ENCODE results near the gene FSD1L. TPM values are rescaled to one million over a fixed set of nuclear protein-coding genes. Genes with fewer than 3 reads are reported as not detected.

Gene FSD1L
- total RNA-seq, 1 donor: 5.6 TPM

DNA sequence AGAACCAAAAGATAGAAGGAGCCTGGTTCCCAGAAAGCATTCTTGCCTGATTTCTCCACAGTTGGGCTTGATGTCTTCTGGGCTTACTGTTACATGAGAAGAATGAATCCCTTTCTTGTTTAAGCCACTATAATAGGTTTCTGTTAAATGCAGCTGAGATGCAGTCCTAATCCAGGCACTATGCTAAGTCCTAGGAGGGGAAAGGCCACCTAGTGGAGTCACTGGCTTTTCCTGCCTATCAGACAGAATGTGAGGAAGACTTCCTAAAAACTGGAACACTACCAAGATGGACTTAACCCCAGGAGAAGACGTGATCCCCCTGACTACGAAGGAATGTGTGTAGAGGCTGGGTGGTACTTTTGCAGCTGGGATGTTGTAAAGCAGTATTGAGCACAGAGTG lies 34.3 kb upstream of the FSD1L start:
- TF ChIP-seq, protein P1, sequence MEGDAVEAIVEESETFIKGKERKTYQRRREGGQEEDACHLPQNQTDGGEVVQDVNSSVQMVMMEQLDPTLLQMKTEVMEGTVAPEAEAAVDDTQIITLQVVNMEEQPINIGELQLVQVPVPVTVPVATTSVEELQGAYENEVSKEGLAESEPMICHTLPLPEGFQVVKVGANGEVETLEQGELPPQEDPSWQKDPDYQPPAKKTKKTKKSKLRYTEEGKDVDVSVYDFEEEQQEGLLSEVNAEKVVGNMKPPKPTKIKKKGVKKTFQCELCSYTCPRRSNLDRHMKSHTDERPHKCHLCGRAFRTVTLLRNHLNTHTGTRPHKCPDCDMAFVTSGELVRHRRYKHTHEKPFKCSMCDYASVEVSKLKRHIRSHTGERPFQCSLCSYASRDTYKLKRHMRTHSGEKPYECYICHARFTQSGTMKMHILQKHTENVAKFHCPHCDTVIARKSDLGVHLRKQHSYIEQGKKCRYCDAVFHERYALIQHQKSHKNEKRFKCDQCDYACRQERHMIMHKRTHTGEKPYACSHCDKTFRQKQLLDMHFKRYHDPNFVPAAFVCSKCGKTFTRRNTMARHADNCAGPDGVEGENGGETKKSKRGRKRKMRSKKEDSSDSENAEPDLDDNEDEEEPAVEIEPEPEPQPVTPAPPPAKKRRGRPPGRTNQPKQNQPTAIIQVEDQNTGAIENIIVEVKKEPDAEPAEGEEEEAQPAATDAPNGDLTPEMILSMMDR (IDR thresholded peaks at IDR 0.05; ENCODE audit: insufficient read depth, low read depth, low read length): peak; percentile 43
- no peak overlapping the region for H3K4me3 ChIP-seq (ENCODE audit: low read depth, low read length)
- peak; percentile 59 for DNase-seq (ENCODE audit: low read depth)

DNA sequence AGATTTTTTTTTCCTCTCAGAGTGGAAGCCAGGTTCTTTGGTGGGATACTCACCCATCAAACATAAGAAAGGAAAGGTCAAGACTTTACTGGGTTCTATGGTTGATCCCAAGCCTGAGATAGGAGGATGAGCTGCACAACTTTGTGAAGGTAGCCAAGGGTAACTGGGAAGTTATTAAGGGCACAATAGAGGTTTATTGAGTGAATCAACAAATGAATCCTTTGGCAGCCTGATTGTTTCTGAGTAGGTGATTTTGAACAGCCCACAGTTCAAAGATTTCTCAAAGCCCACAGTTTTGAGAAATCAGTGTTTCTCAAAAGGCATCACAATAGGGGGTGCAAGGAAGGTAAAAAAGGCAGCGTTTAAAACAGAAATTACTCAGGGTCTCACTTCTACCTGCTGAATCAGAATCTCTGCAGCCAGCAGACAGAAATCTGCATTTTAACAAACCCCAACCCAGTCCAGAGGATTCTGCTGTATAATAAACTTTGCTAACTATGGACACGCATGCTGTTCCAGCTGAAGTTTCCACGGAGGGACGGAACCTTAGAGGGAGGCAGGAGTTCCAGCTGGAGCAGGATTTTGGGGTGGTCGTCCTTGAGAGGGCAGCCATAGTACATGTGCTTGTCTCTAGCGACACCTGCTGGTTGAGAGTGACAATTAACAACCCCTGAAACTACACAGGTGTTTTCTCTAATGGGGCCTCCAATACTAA lies 32.7 kb upstream of the FSD1L start:
- TF ChIP-seq, protein P1 (IDR thresholded peaks at IDR 0.05; ENCODE audit: insufficient read depth, low read depth, low read length): peak; percentile 83
- H3K4me3 ChIP-seq (ENCODE audit: low read depth, low read length): no peak overlapping the region
- DNase-seq (ENCODE audit: low read depth): peak; percentile 60

DNA sequence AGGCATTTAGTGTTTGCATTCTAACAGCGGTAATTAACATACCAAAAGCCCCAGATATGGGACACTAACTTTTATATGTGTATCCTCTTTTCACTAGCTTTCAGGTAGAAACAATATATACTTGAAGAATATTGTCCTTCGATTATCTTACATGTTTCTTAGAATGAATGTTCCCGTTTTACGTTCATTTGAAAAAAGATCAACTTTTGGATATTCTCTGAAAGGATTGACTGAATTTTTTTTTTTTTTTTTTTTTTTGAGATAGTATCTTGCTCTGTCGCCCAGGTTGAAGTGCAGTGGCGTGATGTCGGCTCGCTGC lies 32.2 kb upstream of the FSD1L start:
- H3K4me3 ChIP-seq (ENCODE audit: low read depth, low read length): no peak overlapping the region
- TF ChIP-seq, protein P1 (IDR thresholded peaks at IDR 0.05; ENCODE audit: insufficient read depth, low read depth, low read length): no peak
- no peak for DNase-seq (ENCODE audit: low read depth)

DNA sequence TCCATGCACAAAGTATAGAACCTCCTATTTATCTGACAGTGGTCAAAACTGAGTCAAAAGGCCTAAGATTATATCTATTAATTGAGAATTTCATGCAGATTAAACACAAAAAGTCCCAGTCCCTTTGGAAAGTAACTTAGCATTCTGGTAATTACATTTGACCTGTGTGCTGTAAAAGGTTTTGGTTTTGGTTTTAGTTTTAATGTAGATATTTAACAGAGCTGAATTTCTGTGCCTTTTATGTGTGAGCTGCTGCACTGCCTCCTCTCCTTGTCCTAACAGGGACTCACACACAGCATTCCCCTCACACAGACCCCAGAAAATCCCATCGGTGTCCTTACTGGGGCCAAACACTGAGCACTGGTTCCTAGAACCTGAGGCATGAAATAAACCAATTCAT lies 31.0 kb upstream of the FSD1L start:
- H3K4me3 ChIP-seq (ENCODE audit: low read depth, low read length): no peak overlapping the region
- DNase-seq (ENCODE audit: low read depth): no peak
- TF ChIP-seq, protein P1 (IDR thresholded peaks at IDR 0.05; ENCODE audit: insufficient read depth, low read depth, low read length): no peak

DNA sequence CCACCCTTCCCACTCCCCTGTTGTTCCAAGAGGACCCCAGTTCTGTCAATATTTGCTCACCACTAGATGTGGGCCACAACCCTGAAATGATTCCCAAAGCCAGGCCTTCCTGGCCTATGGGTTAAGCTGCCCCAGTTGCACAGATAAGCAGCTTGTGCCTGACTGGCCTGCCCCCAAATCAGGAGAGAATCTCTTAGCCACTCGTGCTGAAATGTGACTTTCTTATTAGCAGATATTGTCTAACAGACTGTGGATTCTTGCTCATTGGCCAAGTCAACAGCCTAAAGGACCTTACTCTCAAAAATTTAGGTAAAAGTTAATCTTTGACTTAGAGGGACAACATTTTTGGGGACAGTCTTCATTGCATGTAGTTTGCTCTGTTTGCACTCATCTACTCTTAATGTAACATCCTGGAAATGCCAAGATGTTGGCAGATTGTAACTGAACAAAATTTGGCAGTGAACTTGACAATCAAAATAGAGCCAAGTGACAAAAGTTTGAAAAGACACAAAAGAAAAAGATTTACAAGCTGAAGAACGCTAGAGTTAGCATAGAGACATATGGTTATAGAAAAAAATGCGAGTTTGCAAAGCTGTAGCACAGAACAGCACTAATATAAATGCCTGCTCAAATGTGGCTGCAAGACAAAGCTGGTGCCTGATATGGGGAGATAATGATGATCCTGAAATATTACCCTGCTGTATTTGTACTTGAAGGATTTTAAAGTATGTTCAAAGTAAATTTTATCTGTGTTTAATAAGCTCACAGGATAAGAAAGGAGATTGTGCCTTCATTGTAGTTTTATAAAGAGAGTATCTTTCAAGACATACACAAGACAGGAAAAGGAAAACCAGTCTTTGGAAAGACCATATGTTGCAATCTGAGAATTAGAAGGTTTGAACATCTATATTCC lies 29.0 kb upstream of the FSD1L start:
- no peak overlapping the region for H3K4me3 ChIP-seq (ENCODE audit: low read depth, low read length)
- DNase-seq (ENCODE audit: low read depth): no peak
- TF ChIP-seq, protein P1 (IDR thresholded peaks at IDR 0.05; ENCODE audit: insufficient read depth, low read depth, low read length): no peak

DNA sequence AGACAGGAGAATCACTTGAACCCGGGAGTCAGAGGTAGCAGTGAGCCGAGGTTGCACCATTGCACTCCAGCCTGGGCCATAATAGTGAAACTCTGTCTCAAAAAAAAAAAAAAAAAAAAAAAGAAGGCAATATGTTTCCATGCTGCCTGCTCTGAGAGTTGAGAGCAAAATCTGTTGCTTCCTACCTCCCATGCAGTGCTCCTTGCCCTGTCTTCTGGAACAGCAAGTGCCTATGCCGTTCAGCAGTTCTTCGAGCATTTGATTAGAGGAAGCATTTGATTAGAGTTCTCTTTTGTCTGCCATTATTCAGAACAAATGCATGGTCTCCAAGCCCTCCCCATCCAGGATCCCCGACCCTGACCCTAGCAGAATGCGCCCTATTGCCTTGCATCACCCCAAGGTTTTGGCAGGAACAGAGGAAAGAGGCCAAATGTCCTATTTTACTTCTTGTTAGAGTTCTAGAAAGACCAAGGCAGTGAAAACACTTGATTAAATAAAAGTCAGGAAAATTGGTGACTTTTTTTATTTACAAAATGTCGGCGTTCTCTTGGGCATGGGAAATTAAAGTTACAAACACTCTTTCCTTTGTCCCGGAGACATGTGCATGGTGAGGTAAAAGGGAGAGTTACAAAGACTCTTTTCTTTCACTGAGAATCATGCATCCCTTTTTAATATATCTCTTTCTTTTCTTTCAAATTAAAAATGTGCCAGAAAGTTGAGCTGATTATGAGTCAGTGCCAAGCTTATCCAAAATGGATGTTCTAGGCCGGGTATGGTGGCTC lies 27.8 kb upstream of the FSD1L start:
- TF ChIP-seq, protein P1 (IDR thresholded peaks at IDR 0.05; ENCODE audit: insufficient read depth, low read depth, low read length): no peak
- no peak for DNase-seq (ENCODE audit: low read depth)
- no peak overlapping the region for H3K4me3 ChIP-seq (ENCODE audit: low read depth, low read length)

All from fibroblast of villous mesenchyme (primary cell).